Activated CD8-positive, alpha-beta memory T cell treated with anti-CD3 and anti-CD28 coated beads, Interleukin-2, amount 50 U/mL, for 4 hours (primary cell): ENCODE results near the gene ITGA7.

Experiments used
- DNase-seq: peaks from one replicate; pipeline ENCODE4 v3.0.0-alpha.2; 2020

ITGA7 gene

DNA sequence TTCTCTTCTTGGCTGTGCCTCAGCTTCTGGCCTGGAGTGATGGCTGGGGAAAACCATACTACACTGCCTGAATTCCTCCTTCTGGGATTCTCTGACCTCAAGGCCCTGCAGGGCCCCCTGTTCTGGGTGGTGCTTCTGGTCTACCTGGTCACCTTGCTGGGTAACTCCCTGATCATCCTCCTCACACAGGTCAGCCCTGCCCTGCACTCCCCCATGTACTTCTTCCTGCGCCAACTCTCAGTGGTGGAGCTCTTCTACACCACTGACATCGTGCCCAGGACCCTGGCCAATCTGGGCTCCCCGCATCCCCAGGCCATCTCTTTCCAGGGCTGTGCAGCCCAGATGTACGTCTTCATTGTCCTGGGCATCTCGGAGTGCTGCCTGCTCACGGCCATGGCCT, 70.9 kb downstream of the ITGA7 start, which contains the start of gene OR10P1:
TSS of gene OR10P1 (plus strand) at position 40 of the 400 bp plus-strand sequence. CDS start at position 40, 0 bp downstream.
- no peak for DNase-seq

- DNase-seq, result no peak
These were observed 71.5 kb downstream of the ITGA7 start for GRCh38 chr12:55636116-55636655.
